ENCODE data around the gene GPR61.

The GPR61 gene

DNA sequence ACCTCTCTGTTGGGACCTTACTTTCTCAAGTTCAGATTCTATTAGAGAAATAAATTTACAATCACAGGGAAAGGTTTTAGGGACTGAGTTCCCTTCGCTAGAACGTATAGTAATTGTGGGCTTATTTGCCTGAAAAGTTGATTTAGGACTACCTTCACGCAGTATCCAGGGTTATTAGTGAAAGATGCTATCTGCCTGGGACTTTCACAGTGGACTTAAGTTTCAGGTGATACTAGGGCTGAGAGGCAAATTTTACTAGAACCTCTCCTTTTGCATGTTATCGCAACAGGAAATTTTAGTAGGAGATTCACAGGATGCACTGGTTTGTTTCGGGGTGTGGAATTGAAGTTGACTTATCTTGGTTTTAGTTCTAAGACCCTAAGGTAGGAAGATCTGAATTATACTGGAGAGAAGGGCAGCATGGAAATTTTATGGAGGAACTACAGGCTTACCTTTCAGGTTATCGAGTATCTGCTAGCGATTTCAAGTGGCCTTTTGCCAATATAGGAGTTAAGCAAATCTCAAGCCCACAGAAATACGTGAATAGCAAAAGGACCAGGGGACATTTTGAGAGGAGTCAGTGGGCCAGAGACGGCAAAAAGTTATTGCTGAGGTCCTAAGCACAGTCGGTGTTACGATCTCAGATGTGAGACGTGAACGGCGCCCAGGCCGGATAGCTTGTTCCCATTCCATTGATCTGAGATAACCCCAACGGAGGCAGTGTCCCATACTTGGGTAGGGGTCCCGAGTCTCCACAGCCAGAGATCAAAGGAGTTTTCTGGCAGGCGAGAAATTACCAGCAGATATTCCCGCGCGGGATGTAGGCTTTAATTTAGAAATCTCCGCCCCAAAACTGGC, 8.0 kb downstream of the GPR61 start:
- Histone ChIP-seq H3K27ac (peak overlapping the region; percentile 76), H3K27me3 (ENCODE audit: insufficient read depth, low read depth, severe bottlenecking) (no peaks in the 10 kb centered on the region), H3K4me3 (ENCODE audit: low read depth, low read length) (peak overlapping the region; percentile 95), H3K9me3 (ENCODE audit: severe bottlenecking) (no peaks in the 10 kb centered on the region), H3K36me3 (peaks cover 3% of the 10 kb centered on the region; the same call in 1 of the 2 replicates)
- TF ChIP-seq, protein P1, sequence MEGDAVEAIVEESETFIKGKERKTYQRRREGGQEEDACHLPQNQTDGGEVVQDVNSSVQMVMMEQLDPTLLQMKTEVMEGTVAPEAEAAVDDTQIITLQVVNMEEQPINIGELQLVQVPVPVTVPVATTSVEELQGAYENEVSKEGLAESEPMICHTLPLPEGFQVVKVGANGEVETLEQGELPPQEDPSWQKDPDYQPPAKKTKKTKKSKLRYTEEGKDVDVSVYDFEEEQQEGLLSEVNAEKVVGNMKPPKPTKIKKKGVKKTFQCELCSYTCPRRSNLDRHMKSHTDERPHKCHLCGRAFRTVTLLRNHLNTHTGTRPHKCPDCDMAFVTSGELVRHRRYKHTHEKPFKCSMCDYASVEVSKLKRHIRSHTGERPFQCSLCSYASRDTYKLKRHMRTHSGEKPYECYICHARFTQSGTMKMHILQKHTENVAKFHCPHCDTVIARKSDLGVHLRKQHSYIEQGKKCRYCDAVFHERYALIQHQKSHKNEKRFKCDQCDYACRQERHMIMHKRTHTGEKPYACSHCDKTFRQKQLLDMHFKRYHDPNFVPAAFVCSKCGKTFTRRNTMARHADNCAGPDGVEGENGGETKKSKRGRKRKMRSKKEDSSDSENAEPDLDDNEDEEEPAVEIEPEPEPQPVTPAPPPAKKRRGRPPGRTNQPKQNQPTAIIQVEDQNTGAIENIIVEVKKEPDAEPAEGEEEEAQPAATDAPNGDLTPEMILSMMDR (IDR thresholded peaks at IDR 0.05; ENCODE audit: low read depth, low read length) = no peak
- DNase-seq = no peak

DNA sequence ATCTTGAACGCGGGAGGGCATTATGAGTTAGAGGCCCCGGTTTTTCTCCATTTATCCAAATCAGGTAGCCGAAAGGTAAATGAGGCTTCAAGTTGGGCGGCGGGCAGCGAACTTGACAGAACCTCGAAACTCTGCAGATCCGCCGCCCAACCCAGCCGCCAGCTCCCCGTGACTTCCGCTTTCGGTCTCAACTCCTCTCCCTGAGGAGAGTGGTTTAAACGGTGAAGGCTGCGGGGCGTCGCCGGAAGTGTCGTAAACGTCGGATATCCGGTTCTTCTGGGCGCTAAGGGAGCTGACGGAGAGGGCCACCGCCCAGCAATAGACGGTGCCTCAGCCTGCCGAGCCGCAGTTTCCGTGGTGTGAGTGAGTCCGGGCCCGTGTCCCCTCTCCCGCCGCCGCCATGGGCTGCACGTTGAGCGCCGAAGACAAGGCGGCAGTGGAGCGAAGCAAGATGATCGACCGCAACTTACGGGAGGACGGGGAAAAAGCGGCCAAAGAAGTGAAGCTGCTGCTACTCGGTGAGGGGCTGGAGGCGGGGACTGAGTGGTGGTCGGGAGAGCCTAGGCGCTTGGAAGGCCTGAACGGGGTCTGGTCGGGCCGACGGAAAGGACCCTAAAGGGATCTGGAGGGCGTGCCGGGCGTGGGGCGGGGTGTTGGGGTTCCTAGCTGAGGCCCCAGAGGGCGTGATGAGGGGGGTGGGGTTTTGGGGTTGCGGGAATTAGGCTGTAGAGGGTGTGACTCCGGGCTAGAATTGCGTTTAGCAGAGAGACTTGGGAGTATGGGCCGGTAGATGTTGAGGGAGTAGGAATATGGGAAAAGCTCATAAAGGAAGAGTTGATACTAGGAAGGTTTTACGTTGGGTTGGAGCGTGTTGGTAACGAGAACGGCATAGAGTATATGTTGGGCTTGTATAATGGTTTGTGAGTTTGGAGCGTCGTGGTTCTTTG, 8.9 kb downstream of the GPR61 start, which contains the start of gene GNAI3:
Gene GNAI3, plus strand, starts transcription at position 295 of the 947 bp plus-strand sequence. Its CDS starts 106 bp downstream, at position 401.
- Histone ChIP-seq H3K36me3 (peaks cover 3% of the 10 kb centered on the region; the same call in 1 of the 2 replicates), H3K9me3 (ENCODE audit: severe bottlenecking) (no peaks in the 10 kb centered on the region), H3K4me3 (ENCODE audit: low read depth, low read length) (peak within 1 kb of the TSS; percentile 95), H3K27ac (peak within 1 kb of the TSS; percentile 76), H3K27me3 (ENCODE audit: insufficient read depth, low read depth, severe bottlenecking) (no peaks in the 10 kb centered on the region)
- TF ChIP-seq, protein P1 (IDR thresholded peaks at IDR 0.05; ENCODE audit: low read depth, low read length) = no peak
- peak; percentile 94 for DNase-seq

DNA sequence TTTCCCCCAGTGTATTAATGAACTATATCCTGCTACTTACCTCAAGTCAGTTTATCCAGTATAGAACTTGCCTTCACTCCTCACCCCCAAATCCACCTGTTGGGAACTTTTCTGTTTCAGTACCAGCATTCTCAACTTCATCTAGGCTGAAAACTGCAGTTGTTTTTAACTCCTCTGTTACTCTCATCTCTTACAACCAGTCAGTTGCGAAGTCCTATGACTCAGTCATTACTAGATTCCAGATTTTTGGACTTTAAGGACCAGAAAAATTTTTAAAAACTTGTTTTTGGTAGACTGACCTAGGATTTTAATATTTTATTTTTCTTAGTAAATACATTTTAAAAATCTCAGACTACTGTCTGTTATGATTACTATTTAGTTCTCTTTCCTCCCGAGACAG, 16.9 kb downstream of the GPR61 start:
- H3K27ac ChIP-seq = no peak overlapping the region
- no peak for DNase-seq
- TF ChIP-seq, protein P1 (IDR thresholded peaks at IDR 0.05; ENCODE audit: low read depth, low read length) = no peak
- no peaks in the 10 kb centered on the region for H3K9me3 ChIP-seq (ENCODE audit: severe bottlenecking)
- H3K27me3 ChIP-seq (ENCODE audit: insufficient read depth, low read depth, severe bottlenecking) = no peaks in the 10 kb centered on the region
- peaks cover 6% of the 10 kb centered on the region for H3K36me3 ChIP-seq
- H3K4me3 ChIP-seq (ENCODE audit: low read depth, low read length) = no peak overlapping the region

DNA sequence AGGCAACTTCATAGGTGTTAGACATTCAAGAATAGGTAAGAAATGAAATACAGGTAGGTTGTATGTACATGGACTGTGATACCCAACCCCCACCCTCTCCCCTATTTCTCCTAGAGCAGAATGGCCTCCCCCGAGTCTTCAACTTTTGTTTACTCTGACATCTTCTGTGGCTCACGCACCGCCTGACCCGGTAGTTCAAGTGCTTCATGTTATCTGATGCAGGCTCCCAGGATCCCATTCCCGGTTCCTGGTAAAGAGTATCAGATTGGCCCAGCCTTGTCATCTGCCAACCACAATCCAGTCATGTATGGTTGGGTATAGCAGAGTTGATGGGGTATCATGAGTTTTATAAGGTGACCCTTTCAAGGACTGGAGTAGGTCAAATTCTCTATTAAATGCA, 17.8 kb downstream of the GPR61 start:
- TF ChIP-seq, protein P1 (IDR thresholded peaks at IDR 0.05; ENCODE audit: low read depth, low read length) = no peak
- no peaks in the 10 kb centered on the region for H3K27me3 ChIP-seq (ENCODE audit: insufficient read depth, low read depth, severe bottlenecking)
- peaks cover 6% of the 10 kb centered on the region for H3K36me3 ChIP-seq
- H3K4me3 ChIP-seq (ENCODE audit: low read depth, low read length) = no peak overlapping the region
- DNase-seq = no peak
- no peaks in the 10 kb centered on the region for H3K9me3 ChIP-seq (ENCODE audit: severe bottlenecking)
- no peak overlapping the region for H3K27ac ChIP-seq

DNA sequence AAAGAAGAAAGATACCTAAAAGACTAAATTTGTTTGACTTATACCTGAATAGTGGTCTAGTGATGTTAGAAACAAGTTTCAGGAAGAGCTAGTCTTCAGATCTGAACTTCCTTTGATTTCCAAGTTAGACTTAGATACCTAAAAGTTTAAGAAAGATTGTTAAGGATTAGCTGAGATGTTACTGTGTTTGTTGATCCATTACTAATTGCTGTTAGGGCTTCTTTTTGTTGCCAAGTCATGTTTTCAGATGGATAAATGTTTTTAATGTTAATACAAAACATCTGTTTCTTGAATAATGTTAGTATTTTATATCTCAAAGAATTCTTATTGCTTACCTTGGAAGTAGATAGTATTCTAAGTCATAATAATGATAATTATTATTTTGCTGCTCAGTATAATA, 20.3 kb downstream of the GPR61 start:
- Histone ChIP-seq H3K4me3 (ENCODE audit: low read depth, low read length) (no peak overlapping the region), H3K27ac (no peak overlapping the region), H3K9me3 (ENCODE audit: severe bottlenecking) (no peaks in the 10 kb centered on the region), H3K36me3 (peaks cover 6% of the 10 kb centered on the region), H3K27me3 (ENCODE audit: insufficient read depth, low read depth, severe bottlenecking) (no peaks in the 10 kb centered on the region)
- no peak for DNase-seq
- TF ChIP-seq, protein P1 (IDR thresholded peaks at IDR 0.05; ENCODE audit: low read depth, low read length) = no peak

Data from WERI-Rb-1 (cell line).